GM12878 (cell line): ENCODE measurements around the gene RCHY1. TPM values are rescaled to one million over a fixed set of nuclear protein-coding genes. Genes with fewer than 3 reads are reported as not detected.

Experiments used
- CBFB ChIP-seq: IDR thresholded peaks from 2 replicates; pipeline ENCODE4 v1.6.1; 2016; ENCODE audit warnings: antibody characterized with exemption, low read depth
- CEBPB ChIP-seq, 2 experiments: fragments of 150-350 bp in 1 of 2; IDR thresholded peaks; 2 replicates each; pipeline ENCODE4 v1.6.1; 2012 to 2014; ENCODE audit warnings: low read depth in 2 of 2, low read length in 2 of 2, borderline replicate concordance in 1 of 2, inconsistent platforms in 1 of 2
- EP300 ChIP-seq, 2 experiments: fragments of 150-350 bp in 1 of 2; IDR thresholded peaks; 2 replicates each; pipeline ENCODE4 v1.6.1; 2011 to 2012; ENCODE audit warnings: low read depth in 2 of 2, low read length in 2 of 2, borderline replicate concordance in 1 of 2, improper control_type of control experiment in 1 of 2, inconsistent platforms in 1 of 2; ENCODE audit not compliant: control insufficient read depth in 1 of 2
- HDGF ChIP-seq: fragments of 450-650 bp; IDR thresholded peaks from 2 replicates; pipeline ENCODE4 v1.6.1; 2016; ENCODE audit warnings: antibody characterized with exemption
- KDM1A ChIP-seq: fragments of 200-600 bp; sonication (generic); IDR thresholded peaks from 2 replicates; pipeline ENCODE4 v1.6.1; 2016; ENCODE audit warnings: borderline replicate concordance
- NBN ChIP-seq: fragments of 450-650 bp; IDR thresholded peaks from 2 replicates; pipeline ENCODE4 v1.6.1; 2016
- NRF1 ChIP-seq: conservative IDR thresholded peaks from 2 replicates; pipeline ENCODE4 v1.6.1; 2011; ENCODE audit warnings: mild to moderate bottlenecking, low read depth, low read length, improper control_type of control experiment
- PAX5 ChIP-seq: IDR thresholded peaks from 2 replicates; pipeline ENCODE4 v1.6.1; 2011; ENCODE audit warnings: low read depth, low read length, borderline replicate concordance
- POLR2A ChIP-seq: IDR thresholded peaks from 2 replicates; pipeline ENCODE4 v1.6.1; 2011; ENCODE audit warnings: low read depth, mild to moderate bottlenecking, low read length
- RB1 ChIP-seq: fragments of 450-650 bp; formaldehyde crosslinking; IDR thresholded peaks from 2 replicates; pipeline ENCODE4 v1.6.1; 2017; ENCODE audit warnings: mild to moderate bottlenecking, borderline replicate concordance
- SIX5 ChIP-seq: IDR thresholded peaks from 2 replicates; pipeline ENCODE4 v1.6.1; 2011; ENCODE audit warnings: mild to moderate bottlenecking, low read depth, low read length, moderate library complexity; ENCODE audit not compliant: severe bottlenecking
- SPI1 ChIP-seq: IDR thresholded peaks from 2 replicates; pipeline ENCODE4 v1.6.1; 2011; ENCODE audit warnings: low read depth, mild to moderate bottlenecking, low read length, moderate library complexity, borderline replicate concordance; ENCODE audit not compliant: insufficient read depth
- polyA plus RNA-seq, 11 experiments: library from polyadenylated mRNA; depleted of rRNA in 4 of 11; unstranded in 6 of 11; stranded (reverse) in 5 of 11; fragments of >200 nt; fragmentation: Nextera tagmentation in 4 of 11; fragmentation: Illumina TruSeq in 1 of 11; extraction: Ambion mirVana in 4 of 11; extraction: Trizol in 1 of 11; gene quantifications; 1 replicate in 1 of 11; 2 replicates in 10 of 11; pipeline versions ENCODE4 v1.2.1 to v1.2.3, GENCODE V29; 2011 to 2016; ENCODE audit warnings: inconsistent platforms in 2 of 11, missing spikeins in 2 of 11, low read depth in 1 of 11
- total RNA-seq, 4 experiments: library from RNA; depleted of rRNA in 3 of 4; stranded (reverse); fragments of >200 nt in 3 of 4; fragmentation: Illumina TruSeq in 1 of 4; extraction: Trizol in 1 of 4; gene quantifications; 2 replicates each; pipeline versions ENCODE4 v1.2.1 to v1.2.3, GENCODE V29; 2013 to 2021
- TF ChIP-seq, protein P1 (sequence below): IDR thresholded peaks from 2 replicates; pipeline ENCODE4 v1.6.1; 2011; ENCODE audit warnings: low read depth, mild to moderate bottlenecking, low read length, moderate library complexity, borderline replicate concordance; ENCODE audit errors: extremely low read depth
- TF ChIP-seq, protein P2 (sequence below): IDR thresholded peaks from 2 replicates; pipeline ENCODE4 v1.6.1; 2011; ENCODE audit warnings: low read depth, low read length, improper control_type of control experiment, borderline replicate concordance
- TF ChIP-seq, protein P3 (sequence below): fragments of 450-650 bp; IDR thresholded peaks from 2 replicates; pipeline ENCODE4 v1.6.1; 2016; ENCODE audit warnings: mild to moderate bottlenecking, moderate library complexity, borderline replicate concordance
- TF ChIP-seq, protein P4 (sequence below): IDR thresholded peaks from 2 replicates; pipeline ENCODE4 v1.6.1; 2011; ENCODE audit warnings: mild to moderate bottlenecking, low read depth, low read length, moderate library complexity; ENCODE audit not compliant: insufficient replicate concordance
- TF ChIP-seq, protein P5 (sequence below): fragments of 450-650 bp; IDR thresholded peaks from 2 replicates; pipeline ENCODE4 v1.6.1; 2017; ENCODE audit warnings: borderline replicate concordance

RCHY1 gene
- total and polyA plus RNA-seq, 10 of the 15 experiments (the other 5 are each of a cell fraction or from before 2014, with no cell fraction given): 12.0 to 50.6 (median 26.4) TPM

DNA sequence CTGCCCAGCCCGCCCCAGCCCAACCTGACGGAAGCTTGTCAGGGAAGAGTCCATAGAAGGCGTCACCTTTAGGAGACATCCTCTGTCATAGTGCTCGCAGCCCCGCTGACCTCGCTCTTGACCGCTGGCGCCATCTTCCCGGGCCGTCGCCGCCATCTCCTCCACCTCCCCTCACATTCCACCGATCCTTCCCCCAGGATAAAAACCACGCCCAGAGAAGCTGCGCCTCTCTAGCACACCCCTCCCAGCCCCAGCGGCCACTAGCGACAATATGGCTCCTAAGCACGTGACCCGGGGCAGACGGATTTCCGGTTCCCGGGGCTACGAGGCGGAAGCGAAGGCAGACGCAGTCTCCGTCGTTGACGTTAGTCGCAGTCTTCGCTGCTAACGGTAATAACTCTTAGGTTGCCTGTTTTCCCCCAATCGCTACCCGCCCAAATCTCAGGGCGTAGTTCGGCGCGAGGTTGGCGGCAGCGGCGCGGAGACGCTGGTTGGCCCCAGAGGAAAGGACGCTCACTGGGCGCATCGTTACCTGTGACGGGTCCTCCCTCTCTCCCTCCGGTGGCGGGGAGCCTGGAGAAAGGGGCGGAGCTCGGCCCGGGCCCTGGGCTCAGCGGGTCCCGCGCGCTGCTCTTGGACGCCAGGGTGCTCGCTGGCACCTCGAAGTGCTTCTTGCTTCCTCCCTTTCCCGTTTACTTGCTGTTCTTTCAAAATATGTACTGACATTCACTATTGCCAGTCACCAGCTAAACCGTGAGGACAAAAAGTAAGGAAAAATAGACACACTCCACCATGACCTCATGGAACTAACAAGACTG, at the start of gene RCHY1, which contains the start of gene THAP6 (continued):
- TF ChIP-seq CBFB (peak; percentile 80), NBN (peak; percentile 94), POLR2A (peak; percentile 98), EP300 (IDR thresholded peaks at IDR 0.05; ENCODE audit: borderline replicate concordance in 1 of 2, control insufficient read depth in 1 of 2, low read depth in 2 of 2, low read length in 2 of 2) (no peak; a peak in 1 of 4 replicates), SPI1 (no peak), KDM1A (no peak), NRF1 (no peak), SIX5 (peak; percentile 73), RB1 (peak; percentile 85), PAX5 (peak; percentile 40; the same call in 1 of the 2 replicates), HDGF (peak; percentile 75), CEBPB (IDR thresholded peaks at IDR 0.05; ENCODE audit: borderline replicate concordance in 1 of 2, low read depth in 2 of 2, low read length in 2 of 2) (no peak)
- TF ChIP-seq, protein P1, sequence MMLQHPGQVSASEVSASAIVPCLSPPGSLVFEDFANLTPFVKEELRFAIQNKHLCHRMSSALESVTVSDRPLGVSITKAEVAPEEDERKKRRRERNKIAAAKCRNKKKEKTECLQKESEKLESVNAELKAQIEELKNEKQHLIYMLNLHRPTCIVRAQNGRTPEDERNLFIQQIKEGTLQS: peak; percentile 67; the same call in 1 of the 2 replicates
- TF ChIP-seq, protein P2, sequence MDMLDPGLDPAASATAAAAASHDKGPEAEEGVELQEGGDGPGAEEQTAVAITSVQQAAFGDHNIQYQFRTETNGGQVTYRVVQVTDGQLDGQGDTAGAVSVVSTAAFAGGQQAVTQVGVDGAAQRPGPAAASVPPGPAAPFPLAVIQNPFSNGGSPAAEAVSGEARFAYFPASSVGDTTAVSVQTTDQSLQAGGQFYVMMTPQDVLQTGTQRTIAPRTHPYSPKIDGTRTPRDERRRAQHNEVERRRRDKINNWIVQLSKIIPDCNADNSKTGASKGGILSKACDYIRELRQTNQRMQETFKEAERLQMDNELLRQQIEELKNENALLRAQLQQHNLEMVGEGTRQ: peak; percentile 85
- TF ChIP-seq, protein P3, sequence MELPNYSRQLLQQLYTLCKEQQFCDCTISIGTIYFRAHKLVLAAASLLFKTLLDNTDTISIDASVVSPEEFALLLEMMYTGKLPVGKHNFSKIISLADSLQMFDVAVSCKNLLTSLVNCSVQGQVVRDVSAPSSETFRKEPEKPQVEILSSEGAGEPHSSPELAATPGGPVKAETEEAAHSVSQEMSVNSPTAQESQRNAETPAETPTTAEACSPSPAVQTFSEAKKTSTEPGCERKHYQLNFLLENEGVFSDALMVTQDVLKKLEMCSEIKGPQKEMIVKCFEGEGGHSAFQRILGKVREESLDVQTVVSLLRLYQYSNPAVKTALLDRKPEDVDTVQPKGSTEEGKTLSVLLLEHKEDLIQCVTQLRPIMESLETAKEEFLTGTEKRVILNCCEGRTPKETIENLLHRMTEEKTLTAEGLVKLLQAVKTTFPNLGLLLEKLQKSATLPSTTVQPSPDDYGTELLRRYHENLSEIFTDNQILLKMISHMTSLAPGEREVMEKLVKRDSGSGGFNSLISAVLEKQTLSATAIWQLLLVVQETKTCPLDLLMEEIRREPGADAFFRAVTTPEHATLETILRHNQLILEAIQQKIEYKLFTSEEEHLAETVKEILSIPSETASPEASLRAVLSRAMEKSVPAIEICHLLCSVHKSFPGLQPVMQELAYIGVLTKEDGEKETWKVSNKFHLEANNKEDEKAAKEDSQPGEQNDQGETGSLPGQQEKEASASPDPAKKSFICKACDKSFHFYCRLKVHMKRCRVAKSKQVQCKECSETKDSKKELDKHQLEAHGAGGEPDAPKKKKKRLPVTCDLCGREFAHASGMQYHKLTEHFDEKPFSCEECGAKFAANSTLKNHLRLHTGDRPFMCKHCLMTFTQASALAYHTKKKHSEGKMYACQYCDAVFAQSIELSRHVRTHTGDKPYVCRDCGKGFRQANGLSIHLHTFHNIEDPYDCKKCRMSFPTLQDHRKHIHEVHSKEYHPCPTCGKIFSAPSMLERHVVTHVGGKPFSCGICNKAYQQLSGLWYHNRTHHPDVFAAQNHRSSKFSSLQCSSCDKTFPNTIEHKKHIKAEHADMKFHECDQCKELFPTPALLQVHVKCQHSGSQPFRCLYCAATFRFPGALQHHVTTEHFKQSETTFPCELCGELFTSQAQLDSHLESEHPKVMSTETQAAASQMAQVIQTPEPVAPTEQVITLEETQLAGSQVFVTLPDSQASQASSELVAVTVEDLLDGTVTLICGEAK: peak; percentile 95
- TF ChIP-seq, protein P4, sequence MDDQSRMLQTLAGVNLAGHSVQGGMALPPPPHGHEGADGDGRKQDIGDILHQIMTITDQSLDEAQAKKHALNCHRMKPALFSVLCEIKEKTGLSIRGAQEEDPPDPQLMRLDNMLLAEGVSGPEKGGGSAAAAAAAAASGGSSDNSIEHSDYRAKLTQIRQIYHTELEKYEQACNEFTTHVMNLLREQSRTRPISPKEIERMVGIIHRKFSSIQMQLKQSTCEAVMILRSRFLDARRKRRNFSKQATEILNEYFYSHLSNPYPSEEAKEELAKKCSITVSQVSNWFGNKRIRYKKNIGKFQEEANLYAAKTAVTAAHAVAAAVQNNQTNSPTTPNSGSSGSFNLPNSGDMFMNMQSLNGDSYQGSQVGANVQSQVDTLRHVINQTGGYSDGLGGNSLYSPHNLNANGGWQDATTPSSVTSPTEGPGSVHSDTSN: no peak
- TF ChIP-seq, protein P5, sequence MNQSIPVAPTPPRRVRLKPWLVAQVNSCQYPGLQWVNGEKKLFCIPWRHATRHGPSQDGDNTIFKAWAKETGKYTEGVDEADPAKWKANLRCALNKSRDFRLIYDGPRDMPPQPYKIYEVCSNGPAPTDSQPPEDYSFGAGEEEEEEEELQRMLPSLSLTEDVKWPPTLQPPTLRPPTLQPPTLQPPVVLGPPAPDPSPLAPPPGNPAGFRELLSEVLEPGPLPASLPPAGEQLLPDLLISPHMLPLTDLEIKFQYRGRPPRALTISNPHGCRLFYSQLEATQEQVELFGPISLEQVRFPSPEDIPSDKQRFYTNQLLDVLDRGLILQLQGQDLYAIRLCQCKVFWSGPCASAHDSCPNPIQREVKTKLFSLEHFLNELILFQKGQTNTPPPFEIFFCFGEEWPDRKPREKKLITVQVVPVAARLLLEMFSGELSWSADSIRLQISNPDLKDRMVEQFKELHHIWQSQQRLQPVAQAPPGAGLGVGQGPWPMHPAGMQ: no peak; the same call in 1 of the 2 replicates
